ENCODE data around the gene SFXN3.

SFXN3 gene, protein sequence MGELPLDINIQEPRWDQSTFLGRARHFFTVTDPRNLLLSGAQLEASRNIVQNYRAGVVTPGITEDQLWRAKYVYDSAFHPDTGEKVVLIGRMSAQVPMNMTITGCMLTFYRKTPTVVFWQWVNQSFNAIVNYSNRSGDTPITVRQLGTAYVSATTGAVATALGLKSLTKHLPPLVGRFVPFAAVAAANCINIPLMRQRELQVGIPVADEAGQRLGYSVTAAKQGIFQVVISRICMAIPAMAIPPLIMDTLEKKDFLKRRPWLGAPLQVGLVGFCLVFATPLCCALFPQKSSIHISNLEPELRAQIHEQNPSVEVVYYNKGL

DNA sequence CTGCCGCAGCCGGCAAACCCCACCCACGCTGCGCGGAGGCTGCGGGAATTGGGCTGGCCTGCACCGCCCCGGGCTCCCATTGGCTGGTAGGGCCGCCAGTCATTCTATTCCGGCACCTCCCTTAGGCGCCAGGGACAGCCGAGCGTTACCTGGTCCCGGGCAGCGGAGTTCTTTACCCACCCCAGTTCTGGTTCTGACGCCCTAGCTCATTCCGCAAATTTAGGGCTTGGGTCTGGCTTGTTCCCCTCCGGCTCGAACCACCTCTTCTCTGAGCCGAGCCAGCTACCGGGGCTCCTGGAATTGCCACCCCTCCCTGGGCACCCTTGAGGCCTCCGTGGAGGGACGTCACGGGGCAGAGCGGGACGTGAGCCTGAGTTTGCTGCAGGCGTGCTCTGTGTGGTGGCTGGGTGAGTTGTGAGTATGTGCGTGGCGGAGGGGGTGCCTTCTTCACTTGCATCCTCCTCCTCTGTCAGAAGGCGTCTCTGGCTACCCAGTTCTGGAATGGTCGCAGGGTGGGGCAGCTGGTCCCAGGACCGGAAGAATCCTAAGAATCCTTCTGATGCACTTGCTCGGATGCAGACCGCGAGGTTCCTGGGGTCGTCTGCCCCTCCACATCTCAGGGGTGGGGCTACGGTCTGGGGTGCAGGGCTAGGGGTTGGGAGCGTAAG, at the start of gene SFXN3, which contains the start of gene PDZD7:
TSS of gene SFXN3 (plus strand) at position 107 of the 668 bp plus-strand sequence. CDS start 3,461 bp downstream, outside the sequence.
TSS of gene PDZD7 (minus strand) at position 2 of the 668 bp plus-strand sequence. CDS start 910 bp downstream, outside the sequence.
- DNase-seq (ENCODE audit: low spot score): peak; percentile 96

DNA sequence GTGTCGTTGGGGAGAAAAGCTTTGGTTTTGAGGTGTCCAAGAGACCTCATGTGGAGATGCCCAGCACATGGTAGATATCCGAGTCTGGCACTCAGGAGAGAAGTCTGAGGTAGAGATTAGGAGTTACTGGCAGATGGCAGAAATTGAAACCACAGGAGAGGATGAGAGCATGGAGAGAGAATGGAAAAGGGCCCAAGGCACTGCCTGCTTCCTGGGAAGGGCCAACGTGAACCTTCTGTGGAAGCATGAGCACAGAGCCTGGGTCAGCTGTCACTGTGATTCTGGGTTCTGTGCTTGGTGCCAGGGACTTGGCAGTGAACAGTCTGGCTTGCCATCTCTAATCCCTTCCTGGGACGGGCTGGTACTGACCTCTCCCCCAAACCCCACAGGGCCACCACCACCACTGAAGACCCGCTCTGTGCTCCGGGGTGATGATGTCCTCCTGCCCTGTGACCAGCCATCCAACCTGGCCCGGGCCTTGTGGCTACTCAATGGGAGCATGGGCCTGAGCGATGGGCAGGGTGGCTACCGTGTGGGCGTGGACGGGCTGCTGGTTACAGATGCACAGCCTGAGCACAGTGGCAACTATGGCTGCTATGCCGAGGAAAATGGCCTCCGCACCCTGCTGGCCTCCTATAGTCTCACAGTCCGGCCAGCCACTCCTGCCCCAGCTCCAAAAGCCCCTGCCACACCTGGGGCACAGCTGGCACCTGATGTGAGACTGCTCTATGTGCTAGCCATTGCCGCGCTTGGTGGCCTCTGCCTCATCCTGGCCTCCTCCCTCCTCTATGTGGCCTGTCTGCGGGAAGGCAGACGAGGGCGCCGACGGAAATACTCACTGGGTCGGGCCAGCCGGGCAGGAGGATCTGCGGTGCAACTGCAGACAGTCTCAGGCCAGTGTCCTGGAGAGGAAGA, 47.9 kb upstream of the SFXN3 start:
- DNase-seq (ENCODE audit: low spot score): no peak

DNA sequence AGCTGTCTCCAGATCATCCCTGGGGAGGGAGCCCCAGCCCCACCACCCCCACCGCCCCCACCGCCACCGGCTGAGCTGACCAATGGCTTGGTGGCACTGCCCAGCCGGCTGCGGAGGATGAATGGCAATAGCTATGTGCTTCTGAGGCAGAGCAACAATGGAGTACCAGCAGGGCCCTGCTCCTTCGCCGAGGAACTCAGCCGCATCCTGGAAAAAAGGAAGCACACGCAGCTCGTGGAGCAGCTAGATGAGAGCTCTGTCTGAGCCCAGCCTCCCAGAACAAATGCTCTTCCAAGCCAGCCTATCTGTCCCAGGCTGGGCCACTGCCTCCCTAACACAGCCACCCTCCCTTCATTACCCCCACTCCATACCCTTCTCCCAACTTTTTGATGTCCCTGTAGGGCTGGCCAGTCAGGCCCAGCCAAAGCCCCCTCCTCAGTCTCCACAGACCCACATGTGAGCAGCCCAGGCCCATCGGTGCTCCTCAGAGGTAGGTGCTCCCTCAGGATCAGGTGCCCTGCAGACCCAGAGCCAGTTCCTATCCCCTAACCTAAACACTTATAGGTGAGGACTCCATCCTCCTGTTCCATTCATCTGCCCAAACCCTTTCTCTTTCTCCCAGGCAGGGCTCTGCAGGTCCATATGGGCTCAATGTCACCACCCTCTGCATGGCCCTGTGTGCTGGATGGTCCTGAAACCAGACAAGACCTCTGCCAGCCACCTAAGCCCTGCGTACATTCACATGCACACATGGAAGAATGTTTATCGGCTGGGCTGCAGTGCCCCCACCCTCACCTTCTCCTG, 47.0 kb upstream of the SFXN3 start:
- no peak for DNase-seq (ENCODE audit: low spot score)

DNA sequence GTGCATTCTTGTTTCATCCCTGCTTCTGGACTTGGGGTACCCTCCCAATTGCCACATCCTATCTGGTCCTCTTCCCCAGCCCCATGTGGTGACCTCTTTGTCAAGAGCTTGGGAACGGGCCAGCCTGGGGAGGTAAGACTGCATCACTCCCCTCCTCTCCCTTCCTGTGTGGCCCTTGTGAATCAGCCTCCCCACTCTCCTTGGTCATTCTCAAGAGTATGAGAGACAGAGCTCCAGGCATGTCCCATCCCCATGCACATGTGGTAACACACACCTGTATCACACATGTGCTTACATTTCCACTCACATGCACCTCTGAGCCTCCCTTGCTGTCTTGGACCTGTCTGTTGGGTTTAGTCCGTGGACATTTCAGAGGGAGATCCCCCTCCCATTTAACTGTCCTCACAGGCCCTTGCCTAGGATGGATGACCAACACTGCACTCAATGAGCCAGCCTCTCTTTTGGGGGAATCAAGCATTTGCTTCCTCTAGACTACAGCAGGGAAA, 46.3 kb upstream of the SFXN3 start:
- no peak for DNase-seq (ENCODE audit: low spot score)

DNA sequence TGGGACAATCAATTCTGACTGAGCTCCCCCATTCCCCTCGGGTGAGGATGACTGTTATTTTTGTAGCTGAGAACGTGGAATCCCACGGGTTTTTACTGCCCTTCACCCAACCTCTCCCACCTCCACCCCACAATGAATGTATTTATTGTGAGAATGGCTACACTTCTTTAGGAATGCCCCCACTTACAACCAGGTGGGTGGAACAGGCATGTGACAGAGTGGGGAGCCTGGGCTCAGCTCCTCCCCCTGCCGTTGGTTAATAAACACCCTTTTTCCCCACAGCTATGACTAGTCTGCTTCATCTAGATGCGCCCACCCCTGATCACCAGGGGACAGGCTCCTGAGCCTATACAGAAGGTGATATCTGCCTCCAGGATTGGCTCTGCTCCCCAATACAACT, 45.7 kb upstream of the SFXN3 start:
- no peak for DNase-seq (ENCODE audit: low spot score)

DNA sequence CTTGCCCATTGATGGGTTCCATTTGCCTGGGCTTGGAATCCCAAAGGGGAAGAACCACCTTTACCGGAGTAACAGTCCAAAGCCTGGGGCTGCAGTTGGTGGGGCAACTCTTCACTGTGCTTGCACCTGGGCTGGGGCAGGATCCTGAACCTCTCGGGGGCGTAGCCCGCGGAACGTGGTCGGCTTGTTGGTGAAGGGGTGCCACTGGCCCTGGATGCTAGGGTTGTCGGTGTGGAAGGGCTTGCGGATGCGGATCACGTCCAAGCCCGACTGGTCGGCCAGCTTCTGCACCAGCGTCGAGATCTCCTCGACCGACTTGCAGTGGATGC, 44.4 kb upstream of the SFXN3 start:
- no peak for DNase-seq (ENCODE audit: low spot score)

DNA sequence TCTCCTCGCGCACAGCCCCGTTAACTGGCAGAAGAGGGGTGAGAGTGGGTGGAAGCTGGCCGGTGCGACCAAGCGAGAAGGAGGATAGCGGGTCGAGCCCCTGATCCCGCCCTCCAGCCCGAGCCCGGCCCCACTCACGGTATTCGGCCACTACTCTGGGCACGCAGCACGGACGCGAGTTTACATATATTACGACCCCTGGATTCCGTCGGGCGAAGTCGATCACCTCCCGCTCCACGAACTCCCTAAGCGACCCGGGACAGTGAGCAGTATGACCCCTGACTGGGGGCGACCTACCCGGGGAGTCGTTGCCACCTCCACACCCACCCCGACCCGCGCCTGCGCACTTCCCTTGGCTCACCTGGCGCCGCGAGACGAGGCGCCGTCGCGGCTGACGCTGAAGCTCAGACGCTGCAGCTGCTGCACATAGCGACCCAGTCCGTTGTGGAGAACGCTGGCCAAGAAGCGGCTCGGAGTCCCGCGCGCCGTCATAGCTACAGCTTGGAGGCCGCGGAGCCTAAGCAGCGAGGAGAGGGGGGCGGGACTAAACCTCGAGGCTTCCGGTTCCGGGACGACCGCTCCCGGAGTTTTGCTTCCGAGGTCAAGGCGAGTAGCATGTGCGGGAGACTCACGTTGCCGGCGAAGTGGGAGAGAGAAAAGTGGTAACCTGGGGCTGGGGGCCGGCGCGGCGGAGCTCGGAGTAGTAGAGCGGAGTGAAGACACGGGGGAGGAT, 43.9 kb upstream of the SFXN3 start, which contains the start of the genes MRPL43 and TWNK:
TSS of gene MRPL43 (minus strand) at position 546 of the 733 bp plus-strand sequence. CDS start at position 492, 54 bp downstream.
TSS of gene TWNK (plus strand) at position 592 of the 733 bp plus-strand sequence. CDS start 668 bp downstream, outside the sequence.
- peak; percentile 88 for DNase-seq (ENCODE audit: low spot score)

DNA sequence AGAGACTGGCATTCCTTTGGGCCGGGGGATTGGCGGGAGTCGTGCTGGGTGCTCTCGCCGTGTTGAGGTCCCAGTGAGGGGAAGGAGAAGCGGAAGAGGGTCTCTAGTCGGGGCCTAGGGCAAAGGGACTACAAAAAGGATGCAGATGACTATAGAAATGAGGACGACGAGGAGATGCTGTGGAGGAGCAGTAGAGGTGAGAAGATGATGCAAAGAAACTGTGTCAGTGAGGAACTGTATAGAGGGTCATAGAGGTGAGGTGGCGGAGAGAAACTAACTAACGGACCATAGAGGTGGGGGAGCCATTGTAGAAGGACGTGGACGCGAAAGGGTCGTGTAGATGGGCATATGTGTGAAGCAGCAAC, 43.4 kb upstream of the SFXN3 start:
- DNase-seq (ENCODE audit: low spot score): no peak

DNA sequence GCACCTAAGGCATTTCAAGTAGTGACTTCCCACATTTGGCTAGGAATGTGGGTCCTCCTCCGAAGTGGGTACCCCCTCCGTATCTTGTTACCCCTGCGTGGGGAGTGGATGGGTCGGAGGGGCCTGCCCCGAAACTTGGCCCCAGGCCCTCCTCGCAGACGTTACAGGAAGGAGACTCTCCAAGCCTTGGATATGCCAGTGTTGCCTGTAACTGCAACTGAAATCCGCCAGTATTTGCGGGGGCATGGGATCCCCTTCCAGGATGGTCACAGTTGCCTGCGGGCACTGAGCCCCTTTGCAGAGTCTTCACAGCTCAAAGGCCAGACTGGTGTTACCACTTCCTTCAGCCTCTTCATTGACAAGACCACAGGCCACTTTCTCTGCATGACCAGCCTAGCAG, 42.9 kb upstream of the SFXN3 start:
- no peak for DNase-seq (ENCODE audit: low spot score)

DNA sequence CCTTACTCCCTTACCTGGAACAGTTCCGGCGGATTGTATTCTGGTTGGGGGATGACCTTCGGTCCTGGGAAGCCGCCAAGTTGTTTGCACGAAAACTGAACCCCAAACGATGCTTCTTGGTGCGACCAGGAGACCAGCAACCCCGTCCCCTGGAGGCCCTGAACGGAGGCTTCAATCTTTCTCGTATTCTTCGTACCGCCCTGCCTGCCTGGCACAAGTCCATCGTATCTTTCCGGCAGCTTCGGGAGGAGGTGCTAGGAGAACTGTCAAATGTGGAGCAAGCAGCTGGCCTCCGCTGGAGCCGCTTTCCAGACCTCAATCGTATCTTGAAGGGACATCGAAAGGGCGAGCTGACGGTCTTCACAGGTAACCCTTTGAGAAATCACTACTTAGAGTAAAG, 41.9 kb upstream of the SFXN3 start:
- no peak for DNase-seq (ENCODE audit: low spot score)

DNA sequence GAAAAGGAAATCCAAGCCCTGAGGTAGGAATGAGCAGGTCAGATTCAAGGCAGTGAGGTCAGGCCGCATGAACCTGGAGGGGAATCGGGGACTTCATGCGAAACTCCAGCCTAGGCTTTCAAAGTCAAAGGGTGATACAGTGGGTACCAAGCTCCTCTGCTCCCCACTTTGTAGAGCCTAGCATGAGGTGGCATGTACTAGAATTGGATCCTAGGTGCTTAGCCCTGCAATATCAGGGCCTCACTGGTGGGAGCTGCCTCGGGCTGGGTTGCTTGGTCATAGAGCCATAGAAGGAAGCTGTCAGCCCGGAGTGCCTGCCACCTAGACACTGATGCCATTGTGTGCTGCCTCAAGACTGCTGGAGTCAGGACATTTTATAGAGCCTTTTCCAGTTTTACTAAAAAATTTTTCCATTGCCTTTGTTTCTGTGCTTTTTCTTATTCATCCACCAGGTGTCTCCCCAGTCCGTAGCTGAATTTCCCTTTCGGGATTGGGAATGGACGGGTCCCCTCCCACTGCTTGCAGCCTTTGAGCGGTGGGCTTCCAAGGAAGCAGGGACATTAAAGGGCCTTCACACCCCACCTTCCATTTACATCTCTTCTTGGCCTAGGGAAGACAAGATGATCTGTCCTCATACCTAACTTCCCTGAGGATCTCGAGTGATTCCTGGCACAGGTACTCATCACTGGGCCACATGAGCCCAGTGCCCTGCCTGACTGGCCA, 36.9 kb upstream of the SFXN3 start:
- DNase-seq (ENCODE audit: low spot score): peak; percentile 62

DNA sequence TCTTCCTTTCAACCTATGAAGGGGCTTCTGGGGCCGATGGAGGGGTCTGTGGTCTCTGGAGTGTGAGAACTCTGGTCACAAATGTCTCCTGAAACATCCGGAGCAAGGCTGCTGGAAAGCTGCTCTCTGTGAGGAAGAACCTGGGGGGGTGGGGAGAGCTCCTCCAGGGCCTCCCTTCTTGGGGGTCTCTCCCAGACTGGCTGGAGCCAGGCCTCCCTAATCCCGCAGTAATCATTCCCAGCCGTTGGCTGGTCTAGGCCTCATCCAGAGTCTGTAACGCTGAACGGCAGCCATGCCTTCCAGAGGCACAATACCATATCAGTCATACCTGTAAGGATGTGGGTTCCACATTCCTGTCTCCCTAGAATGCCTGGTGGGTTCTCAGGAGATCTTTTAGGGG, 35.9 kb upstream of the SFXN3 start:
- DNase-seq (ENCODE audit: low spot score): no peak

DNA sequence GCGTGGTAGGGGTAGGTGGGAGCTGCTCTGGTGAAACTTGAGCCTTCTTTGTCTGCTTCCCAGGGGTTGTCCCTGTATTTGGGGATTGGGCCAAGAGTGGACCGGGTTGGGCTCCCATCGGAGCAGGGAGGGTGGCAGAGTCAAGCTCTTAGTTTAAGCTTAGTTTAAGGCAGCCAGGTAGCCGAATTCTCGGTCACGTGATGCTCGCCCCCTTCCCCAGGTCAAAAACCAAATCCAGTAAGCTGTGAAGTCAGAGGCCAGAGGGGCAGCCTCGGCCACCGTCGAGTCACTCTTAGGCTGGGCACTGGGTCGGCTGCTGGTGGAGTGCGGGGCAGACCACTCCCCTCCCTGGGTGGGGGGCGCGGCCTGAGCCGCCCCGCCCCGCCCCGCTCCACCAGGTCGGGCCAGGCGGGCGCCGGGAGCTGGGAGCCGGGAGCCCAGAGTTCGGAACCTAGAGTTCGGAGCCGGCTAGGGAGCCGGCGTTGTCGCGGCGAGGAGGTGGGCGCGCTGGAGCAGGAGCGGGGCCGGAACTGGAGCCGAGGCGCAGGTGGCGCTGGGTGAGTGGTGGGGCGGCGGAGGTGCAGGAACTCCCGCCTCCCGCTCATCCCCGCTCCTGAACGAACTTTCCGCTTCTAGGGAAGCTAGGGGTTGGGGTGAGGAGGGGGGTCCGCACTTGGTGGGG, 34.2 kb upstream of the SFXN3 start:
- peak; percentile 77 for DNase-seq (ENCODE audit: low spot score)

DNA sequence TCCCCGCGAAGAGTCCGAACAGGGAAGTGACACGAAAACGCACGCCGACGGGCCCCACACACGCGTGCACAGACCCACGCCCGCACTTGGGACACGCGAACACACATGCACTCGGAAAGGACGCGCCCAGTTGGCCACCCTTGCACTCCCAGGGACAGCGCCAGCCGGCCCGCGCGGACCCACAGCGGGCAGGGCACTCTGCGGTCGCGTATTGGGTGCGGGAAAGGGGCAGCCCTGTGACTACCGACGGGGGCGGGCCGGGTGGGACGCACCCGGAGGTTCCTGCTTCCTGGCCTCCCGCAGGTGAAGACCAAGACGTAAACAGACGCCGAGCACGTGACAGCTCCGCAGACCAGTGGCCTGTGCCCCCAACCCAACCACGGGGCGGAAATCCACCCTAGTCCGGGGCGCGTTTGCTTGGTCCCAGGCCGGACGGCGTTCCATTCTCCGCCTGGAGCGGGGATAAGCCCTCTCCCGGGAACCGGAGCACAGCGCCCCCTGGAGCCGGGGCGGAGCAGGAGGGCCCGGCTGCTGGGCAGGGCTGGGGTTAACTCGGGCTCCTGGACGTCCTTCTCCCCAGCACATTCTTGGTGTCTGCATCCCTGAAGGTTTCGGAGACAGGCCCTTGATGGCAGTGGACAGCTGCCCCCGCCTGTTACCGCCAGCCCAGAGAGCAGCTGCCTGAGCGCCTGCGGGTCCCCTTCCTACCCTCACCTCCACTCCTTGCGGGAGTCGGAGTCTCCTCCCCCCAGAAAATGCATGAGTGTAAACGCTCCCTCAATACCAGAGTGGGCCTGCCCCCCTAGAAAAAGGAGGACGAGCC, 33.5 kb upstream of the SFXN3 start:
- peak; percentile 89 for DNase-seq (ENCODE audit: low spot score)

DNA sequence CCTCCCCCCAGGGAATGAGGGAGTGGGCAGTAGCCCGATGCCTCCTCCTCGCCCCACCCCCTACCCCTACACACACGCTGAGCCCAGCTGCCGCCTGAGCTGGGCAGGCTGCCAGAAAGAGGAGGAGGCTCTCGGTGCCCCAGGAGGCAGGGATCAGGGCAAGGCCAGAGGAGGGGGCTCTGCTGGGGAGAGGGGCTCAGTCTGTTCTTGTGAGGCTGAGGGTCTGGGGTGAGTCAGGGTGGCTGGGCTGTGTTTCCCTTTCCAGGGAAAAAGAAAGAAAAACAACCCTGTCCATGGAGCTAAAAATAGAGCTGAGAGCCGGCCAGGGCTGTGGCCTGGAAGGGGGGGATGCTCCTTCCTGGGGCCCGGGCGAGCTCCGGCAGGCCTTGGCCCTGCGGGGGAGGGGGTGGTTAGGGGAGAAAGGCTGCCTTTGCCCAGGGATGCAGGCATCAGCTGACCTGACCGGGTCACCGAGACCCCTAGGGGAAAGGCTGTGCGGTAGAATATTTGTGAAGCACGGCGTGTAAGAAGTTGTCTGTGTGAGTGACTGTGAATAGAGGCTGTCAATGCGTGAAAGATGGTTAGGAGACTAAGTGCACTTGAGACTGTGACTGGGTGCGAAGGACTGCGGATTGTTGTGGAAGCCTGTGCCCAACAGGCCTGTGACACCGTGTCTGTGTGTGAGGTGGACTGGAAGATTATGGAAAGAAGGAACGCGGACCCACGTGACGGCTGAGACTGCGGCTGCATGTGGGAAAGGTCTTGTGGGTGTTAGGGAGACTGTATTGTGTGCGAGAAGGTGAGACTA, 32.6 kb upstream of the SFXN3 start:
- DNase-seq (ENCODE audit: low spot score): peak; percentile 91

DNA sequence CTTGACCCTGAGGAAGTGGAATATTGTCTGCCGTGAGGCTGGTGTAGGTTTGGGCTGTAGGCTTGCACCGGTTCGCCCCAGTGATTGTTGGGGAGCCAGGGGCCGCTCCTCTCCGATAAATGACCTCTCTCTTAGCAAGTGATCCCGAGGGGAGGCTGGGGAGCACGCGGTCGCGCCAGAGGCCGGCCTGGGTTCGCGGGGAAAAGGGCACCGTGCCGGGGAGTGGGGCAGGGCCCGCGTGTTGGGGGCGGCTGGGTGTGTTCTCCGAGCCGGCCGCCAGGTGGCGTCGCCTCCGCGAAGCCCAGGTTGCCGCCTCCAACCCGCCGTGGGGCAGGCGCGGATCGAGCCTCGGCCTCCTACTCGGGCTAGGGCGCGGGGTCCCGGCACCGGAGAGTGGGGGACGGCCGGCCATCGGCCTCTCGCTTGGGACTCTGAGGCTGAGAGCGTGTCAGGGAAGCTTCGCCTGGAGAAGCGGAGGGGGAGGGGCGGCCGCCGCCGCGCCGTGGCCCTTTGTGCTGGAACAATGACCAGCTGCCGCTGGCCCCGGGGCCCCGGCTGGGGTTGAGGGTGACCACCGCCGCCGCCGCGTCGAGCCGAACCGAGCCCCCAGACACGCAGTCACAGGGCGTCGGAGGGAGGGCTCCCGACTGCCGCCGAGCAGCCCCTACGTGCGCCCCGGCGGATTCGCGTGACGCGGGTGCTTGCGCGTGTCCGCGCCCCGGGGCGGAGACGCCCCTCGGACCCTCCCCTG, 31.9 kb upstream of the SFXN3 start:
- peak; percentile 88 for DNase-seq (ENCODE audit: low spot score)

DNA sequence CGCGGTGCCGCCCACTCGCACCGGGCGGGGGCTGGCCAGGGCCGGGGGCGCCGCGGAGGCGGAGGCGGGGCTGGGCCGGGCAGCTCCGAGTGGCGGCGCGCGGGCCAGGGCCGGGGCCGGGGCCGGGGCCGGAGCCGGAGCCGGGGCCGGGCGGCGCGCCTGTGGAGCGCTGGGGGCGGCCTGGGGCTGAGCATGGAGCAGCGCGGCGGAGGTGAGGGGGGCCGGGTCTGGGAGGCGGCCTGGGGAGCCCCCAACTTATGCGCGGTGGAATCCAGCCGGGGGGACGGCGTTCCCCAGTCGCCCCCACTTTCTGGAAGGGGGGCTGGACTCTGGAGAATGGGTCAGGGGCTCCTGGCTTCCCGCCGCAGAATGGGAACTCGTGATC, 31.3 kb upstream of the SFXN3 start, which contains the start of gene LZTS2:
TSS of gene LZTS2 (plus strand) at position 67 of the 385 bp plus-strand sequence. CDS start 2,731 bp downstream, outside the sequence.
- DNase-seq (ENCODE audit: low spot score): no peak

All from HuH-7 (cell line).